Right cardiac atrium (tissue), 5 donors: ENCODE measurements around the gene FLT1. TPM values are rescaled to one million over a fixed set of nuclear protein-coding genes. Genes with fewer than 3 reads are reported as not detected.

Experiments
- ATAC-seq, 2 donors: fragments of 200-7000 bp; cut with Tn5 transposase; one replicate each; pipeline versions ENCODE4 v1.8.0 to v1.9.1; 2020; ENCODE audit warnings: moderate library complexity in 2 of 2, mild to moderate bottlenecking in 1 of 2
- DNase-seq, 3 donors: peaks; one replicate each; pipeline ENCODE4 v3.0.0-alpha.2; 2020
- H3K27ac ChIP-seq: one replicate; pipeline ENCODE4 v1.5.1; 2013; ENCODE audit warnings: mild to moderate bottlenecking, low read length, control low read depth, moderate library complexity
- H3K27me3 ChIP-seq: one replicate; pipeline ENCODE4 v1.6.1; 2013; ENCODE audit not compliant: control insufficient read depth, insufficient read depth
- H3K4me1 ChIP-seq: one replicate; pipeline ENCODE4 v1.6.1; 2013; ENCODE audit warnings: low read length; ENCODE audit not compliant: control insufficient read depth, insufficient read depth
- H3K4me3 ChIP-seq: one replicate; pipeline ENCODE4 v1.5.1; 2013; ENCODE audit warnings: low read length, control low read depth
- H3K9me3 ChIP-seq: one replicate; pipeline ENCODE4 v1.6.1; 2013; ENCODE audit warnings: low read length; ENCODE audit not compliant: control insufficient read depth
- WGBS: extraction: QIAGEN DNeasy Blood & Tissue Kit; methylation state at CpG from one replicate; pipeline ENCODE4 v1.1.7; 2013; 5-methylcytosine and 5-hydroxymethylcytosine counted together
- intact Hi-C, 4 donors: fragments of 100-400 bp; cut with DNase I; formaldehyde crosslinking; loops; one replicate each; pipeline versions ENCODE4 v1.11.0 to v1.14.0; 2022 to 2023
- polyA plus RNA-seq: library from polyadenylated mRNA; stranded (reverse); fragments of 200-250 nt; gene quantifications from one replicate; pipeline ENCODE4 v1.2.3, GENCODE V29; 2013
- total RNA-seq, 4 donors: library from RNA; stranded (reverse); fragmentation: NEBNext Ultra II Directional; extraction: Animal tissue kit (Norgen Biotek cat#: 25700); gene quantifications; one replicate each; pipeline ENCODE4 v1.2.1, GENCODE V29; 2021
- donor health status: healthy with polysubstance abuse.
- donor health status: DM: no; HTN: yes; CAD: no.
- donor health status: DM: no; HTN: no; CAD: no.
- donor health status: DM: no; HTN: yes; CAD: no; lungs with severe emphysema.
- donor health status: DM: yes; HTN: yes; CAD: no.

FLT1 gene
- total and polyA plus RNA-seq, 5 donors, result 24.9 to 53.4 (median 37.5) TPM

- Histone ChIP-seq H3K4me3 (no peak overlapping the region), H3K9me3 (no peaks in the 10 kb centered on the region), H3K4me1 (peaks cover 17% of the 10 kb centered on the region), H3K27me3 (no peaks in the 10 kb centered on the region), H3K27ac (no peak overlapping the region)
- no peak for ATAC-seq
- intact Hi-C loops, result no loop called here
- WGBS, result 95% methylated on average over 2 of the region's 2 CpGs
- no peak for DNase-seq
Observed at GRCh38 chr13:28342251-28342650, 152.7 kb downstream of the FLT1 start.

GRCh38 chr13:28340272-28340793, 154.6 kb downstream of the FLT1 start:
- no peak for ATAC-seq
- intact Hi-C loops, result no loop called here
- Histone ChIP-seq H3K27me3 (no peaks in the 10 kb centered on the region), H3K27ac (no peak overlapping the region), H3K4me1 (peaks cover 22% of the 10 kb centered on the region), H3K4me3 (no peak overlapping the region), H3K9me3 (no peaks in the 10 kb centered on the region)
- no peak for DNase-seq
- WGBS, result 64% methylated on average over 2 of the region's 2 CpGs

- no peak for ATAC-seq
- H3K4me1 ChIP-seq, result peaks cover 22% of the 10 kb centered on the region
- H3K4me3 ChIP-seq, result no peak overlapping the region
- H3K27ac ChIP-seq, result no peak overlapping the region
- H3K9me3 ChIP-seq, result no peaks in the 10 kb centered on the region
- intact Hi-C loops, result loop anchor here in 1 of 4 donors (10.0 kb wide), 1 partner anchor 145 kb away; no protein-coding TSS in a partner anchor
- no peaks in the 10 kb centered on the region for H3K27me3 ChIP-seq
- DNase-seq, result no peak
- whole genome bisulfite sequencing, result 81% methylated on average over 2 of the region's 2 CpGs
Observed at GRCh38 chr13:28339419-28339818, 155.5 kb downstream of the FLT1 start.

- ATAC-seq, result no peak
- WGBS, result 76% methylated on average over 6 of the region's 6 CpGs
- Histone ChIP-seq H3K27ac (no peak overlapping the region), H3K4me1 (peaks cover 24% of the 10 kb centered on the region), H3K27me3 (no peaks in the 10 kb centered on the region), H3K4me3 (no peak overlapping the region), H3K9me3 (no peaks in the 10 kb centered on the region)
- no peak for DNase-seq
- intact Hi-C loops, result loop anchor here in 1 of 4 donors (10.0 kb wide), 1 partner anchor 146 kb away; no protein-coding TSS in a partner anchor
Observed at GRCh38 chr13:28338742-28339141, 156.2 kb downstream of the FLT1 start.

GRCh38 chr13:28338006-28338574, 156.8 kb downstream of the FLT1 start:
- no peak overlapping the region for H3K4me3 ChIP-seq
- H3K9me3 ChIP-seq, result no peaks in the 10 kb centered on the region
- intact Hi-C loops, result loop anchor here in 1 of 4 donors (10.0 kb wide), 1 partner anchor 147 kb away; no protein-coding TSS in a partner anchor
- peaks cover 25% of the 10 kb centered on the region for H3K4me1 ChIP-seq
- no peaks in the 10 kb centered on the region for H3K27me3 ChIP-seq
- peak overlapping the region; percentile 86 for H3K27ac ChIP-seq
- DNase-seq (no peak), ATAC-seq (peak; percentile 10 to 56)
- WGBS, result 33% methylated on average over 4 of the region's 4 CpGs

- Histone ChIP-seq H3K9me3 (no peaks in the 10 kb centered on the region), H3K4me1 (peaks cover 25% of the 10 kb centered on the region), H3K27me3 (no peaks in the 10 kb centered on the region), H3K27ac (peak overlapping the region; percentile 86), H3K4me3 (no peak overlapping the region)
- DNase-seq (no peak), ATAC-seq (peak; percentile 32 to 49)
- intact Hi-C loops, result loop anchor here in 1 of 4 donors (10.0 kb wide), 1 partner anchor 147 kb away; no protein-coding TSS in a partner anchor
- WGBS, result 27% methylated on average over 4 of the region's 4 CpGs
Observed at GRCh38 chr13:28337166-28338005, 157.5 kb downstream of the FLT1 start.

GRCh38 chr13:28336193-28336657, 158.7 kb downstream of the FLT1 start:
- H3K9me3 ChIP-seq, result no peaks in the 10 kb centered on the region
- H3K4me3 ChIP-seq, result no peak overlapping the region
- H3K4me1 ChIP-seq, result peaks cover 25% of the 10 kb centered on the region
- ATAC-seq, result peak; percentile 77 to 79
- H3K27ac ChIP-seq, result no peak overlapping the region
- H3K27me3 ChIP-seq, result no peaks in the 10 kb centered on the region
- WGBS, result 40% methylated on average over 3 of the region's 3 CpGs
- intact Hi-C loops, result loop anchor here in 1 of 4 donors (10.0 kb wide), 1 partner anchor 149 kb away; no protein-coding TSS in a partner anchor
- peak in 2 of 3 donors; percentile 56 to 74 for DNase-seq

- no peak for ATAC-seq
- H3K27me3 ChIP-seq, result no peaks in the 10 kb centered on the region
- H3K27ac ChIP-seq, result peak overlapping the region; percentile 13
- no peak overlapping the region for H3K4me3 ChIP-seq
- H3K4me1 ChIP-seq, result peaks cover 18% of the 10 kb centered on the region
- no peak for DNase-seq
- H3K9me3 ChIP-seq, result no peaks in the 10 kb centered on the region
- 64% methylated on average over 2 of the region's 2 CpGs for WGBS
- intact Hi-C loops, result loop anchor here in 1 of 4 donors (10.0 kb wide), 1 partner anchor 151 kb away; no protein-coding TSS in a partner anchor
Observed at GRCh38 chr13:28333204-28333881, 161.6 kb downstream of the FLT1 start.

GRCh38 chr13:28329395-28330158, 165.4 kb downstream of the FLT1 start:
- Histone ChIP-seq H3K4me1 (peaks cover 3% of the 10 kb centered on the region), H3K27ac (no peak overlapping the region), H3K27me3 (no peaks in the 10 kb centered on the region), H3K4me3 (no peak overlapping the region), H3K9me3 (no peaks in the 10 kb centered on the region)
- ATAC-seq (peak; percentile 84 to 96), DNase-seq (peak; percentile 52 to 72 (median 62))
- 48% methylated on average over 17 of the region's 17 CpGs for WGBS
- intact Hi-C loops, result loop anchor here in 2 of 4 donors (10.0 kb wide), 2 partner anchors 155 to 465 kb away; no protein-coding TSS in a partner anchor

- intact Hi-C loops, result loop anchor here in 2 of 4 donors (10.0 kb wide), 1 partner anchor 467 kb away; no protein-coding TSS in a partner anchor
- no peaks in the 10 kb centered on the region for H3K27me3 ChIP-seq
- DNase-seq, result no peak
- no peak overlapping the region for H3K27ac ChIP-seq
- H3K4me1 ChIP-seq, result no peaks in the 10 kb centered on the region
- H3K4me3 ChIP-seq, result no peak overlapping the region
- H3K9me3 ChIP-seq, result no peaks in the 10 kb centered on the region
- 86% methylated on average over 8 of the region's 8 CpGs for WGBS
- no peak for ATAC-seq
Observed at GRCh38 chr13:28328271-28328607, 166.7 kb downstream of the FLT1 start.
